HCT116 (cell line): ENCODE data around the gene PRRC2A. TPM values are rescaled to one million over a fixed set of nuclear protein-coding genes. Genes with fewer than 3 reads are reported as not detected.

Source experiments
- ATAC-seq: fragments of 200-7000 bp; cut with Tn5 transposase; 2 replicates; pipeline ENCODE4 v1.9.1; 2020; ENCODE audit warnings: mild to moderate bottlenecking, moderate library complexity
- BruUV-seq: library from RNA; stranded (reverse); fragments of 400-500 nt; replicated peaks from 2 replicates; lab custom pipeline; 2021; lab: Mats Ljungman, UMichigan
- CTCF ChIA-PET: fragments of 300-600 bp; sonication (Branson Sonifier 250); formaldehyde crosslinking; loops from one replicate; lab custom pipeline; 2021; ENCODE audit warnings: antibody characterized with exemption; lab: Charles Lee
- POLR2A ChIA-PET: fragments of 300-600, 350-600 bp; sonication (Branson Sonifier 250); formaldehyde crosslinking; loops from one replicate; lab custom pipeline; 2021; ENCODE audit warnings: antibody characterized with exemption; lab: Charles Lee
- RAD21 ChIA-PET, 2 experiments: fragments of 300-600 bp; sonication (Branson Sonifier 250); formaldehyde crosslinking; loops; one replicate each; lab custom pipeline; 2023; ENCODE audit warnings: low total read pairs in 2 of 2; ENCODE audit not compliant: uncharacterized antibody in 2 of 2, unreplicated experiment in 2 of 2, low non-redundant PET in 1 of 2; lab: Charles Lee
- DNase-seq: peaks from one replicate; pipeline ENCODE4 v3.0.0-alpha.2; 2010; ENCODE audit warnings: low read depth, low spot score
- H2AFZ ChIP-seq: fragments of 200-600 bp; shearing (Covaris generic), sonication (generic); 2 replicates; pipeline ENCODE4 v1.6.1; 2017; ENCODE audit warnings: low read depth, mixed run types, mixed read lengths, antibody characterized with exemption, low read length; ENCODE audit not compliant: poor library complexity, severe bottlenecking
- H3K27ac ChIP-seq: 2 replicates; pipeline ENCODE4 v1.5.1; 2012; ENCODE audit warnings: low read depth, low read length
- H3K27me3 ChIP-seq: fragments of 200-600 bp; sonication (generic); 2 replicates; pipeline ENCODE4 v1.6.1; 2016; ENCODE audit warnings: mixed run types, low read length, mixed read lengths; ENCODE audit not compliant: insufficient read depth
- H3K36me3 ChIP-seq, 2 experiments: fragments of 200-500 bp in 1 of 2; fragments of 200-600 bp in 1 of 2; sonication (Bioruptor generic) in 1 of 2; sonication (generic) in 1 of 2; 2 replicates each; pipeline versions ENCODE4 v1.5.1 to v1.6.1; 2014 to 2016; ENCODE audit warnings: low read length in 2 of 2, inconsistent platforms in 1 of 2, mixed read lengths in 1 of 2, mixed run types in 1 of 2; ENCODE audit not compliant: insufficient read depth in 2 of 2, control insufficient read depth in 1 of 2
- H3K4me1 ChIP-seq, 2 experiments: fragments of 200-600 bp in 1 of 2; sonication (generic) in 1 of 2; 2 replicates each; pipeline versions ENCODE4 v1.5.1 to v1.6.1; 2012 to 2017; ENCODE audit warnings: low read length in 2 of 2, inconsistent platforms in 1 of 2, mild to moderate bottlenecking in 1 of 2, mixed read lengths in 1 of 2, mixed run types in 1 of 2, moderate library complexity in 1 of 2; ENCODE audit not compliant: insufficient read depth in 2 of 2, control insufficient read depth in 1 of 2
- H3K4me2 ChIP-seq: fragments of 200-600 bp; sonication (generic); 2 replicates; pipeline ENCODE4 v1.6.1; 2017; ENCODE audit warnings: mixed run types, low read length, mixed read lengths
- H3K4me3 ChIP-seq, 2 experiments: fragments of 200-600 bp in 1 of 2; sonication (generic) in 1 of 2; replicated peaks in 1 of 2; 2 replicates each; pipeline ENCODE4 v1.5.1; 2011 to 2016; ENCODE audit warnings: low read length in 2 of 2, control low read depth in 1 of 2, low read depth in 1 of 2, mild to moderate bottlenecking in 1 of 2, mixed read lengths in 1 of 2, mixed run types in 1 of 2
- H3K79me2 ChIP-seq: fragments of 200-600 bp; sonication (generic); 2 replicates; pipeline ENCODE4 v1.6.1; 2017; ENCODE audit warnings: mild to moderate bottlenecking, mixed run types, low read length, moderate library complexity, mixed read lengths; ENCODE audit not compliant: insufficient read depth
- H3K9ac ChIP-seq: fragments of 200-600 bp; sonication (generic); 2 replicates; pipeline ENCODE4 v1.6.1; 2016; ENCODE audit warnings: low read length, mixed read lengths
- H3K9me2 ChIP-seq: fragments of 200-600 bp; sonication (generic), shearing (Covaris generic); 2 replicates; pipeline ENCODE4 v1.6.1; 2017; ENCODE audit warnings: mixed run types, mild to moderate bottlenecking, moderate library complexity; ENCODE audit not compliant: insufficient read depth
- H3K9me3 ChIP-seq, 2 experiments: fragments of 200-500 bp in 1 of 2; fragments of 200-600 bp in 1 of 2; sonication (Bioruptor generic) in 1 of 2; sonication (generic) in 1 of 2; 2 replicates each; pipeline ENCODE4 v1.6.1; 2014 to 2017; ENCODE audit warnings: low read length in 2 of 2, mixed read lengths in 2 of 2, inconsistent platforms in 1 of 2, low read depth in 1 of 2, mild to moderate bottlenecking in 1 of 2, mixed run types in 1 of 2, moderate library complexity in 1 of 2; ENCODE audit not compliant: control insufficient read depth in 1 of 2, insufficient read depth in 1 of 2
- H4K20me1 ChIP-seq: fragments of 200-600 bp; sonication (generic), shearing (Covaris generic); 2 replicates; pipeline ENCODE4 v1.6.1; 2017; ENCODE audit warnings: mixed run types, mild to moderate bottlenecking, moderate library complexity; ENCODE audit not compliant: insufficient read depth
- ATF3 ChIP-seq: IDR thresholded peaks from 2 replicates; pipeline ENCODE4 v1.6.1; 2012
- CEBPB ChIP-seq: IDR thresholded peaks from 2 replicates; pipeline ENCODE4 v1.6.1; 2012; ENCODE audit warnings: low read depth
- CTCF ChIP-seq, 3 experiments: fragments of 200-600 bp in 1 of 3; sonication (generic) in 1 of 3; IDR thresholded peaks in 2 of 3; conservative IDR thresholded peaks in 1 of 3; 2 replicates each; pipeline ENCODE4 v1.5.1; 2012 to 2017; ENCODE audit warnings: low read depth in 2 of 3, low read length in 2 of 3, antibody characterized with exemption in 1 of 3, borderline replicate concordance in 1 of 3, control low read depth in 1 of 3, mild to moderate bottlenecking in 1 of 3, mixed read lengths in 1 of 3, mixed run types in 1 of 3, moderate library complexity in 1 of 3; ENCODE audit not compliant: insufficient read depth in 1 of 3
- ELF1 ChIP-seq: IDR thresholded peaks from 2 replicates; pipeline ENCODE4 v1.6.1; 2012; ENCODE audit warnings: low read depth, borderline replicate concordance
- EZH2phosphoT487 ChIP-seq: fragments of 200-600 bp; IDR thresholded peaks from 2 replicates; pipeline ENCODE4 v1.6.1; 2018; ENCODE audit warnings: antibody characterized with exemption, borderline replicate concordance
- FOSL1 ChIP-seq: IDR thresholded peaks from 2 replicates; pipeline ENCODE4 v1.6.1; 2012; ENCODE audit warnings: low read depth
- MAX ChIP-seq: IDR thresholded peaks from 2 replicates; pipeline ENCODE4 v1.6.1; 2012
- POLR2A ChIP-seq: IDR thresholded peaks from 2 replicates; pipeline ENCODE4 v1.7.0; 2011; ENCODE audit warnings: borderline replicate concordance; ENCODE audit not compliant: insufficient read depth, insufficient read length; ENCODE audit errors: extremely low read depth
- POLR2AphosphoS5 ChIP-seq: IDR thresholded peaks from 2 replicates; pipeline ENCODE4 v1.6.1; 2011; ENCODE audit warnings: mild to moderate bottlenecking, low read depth, low read length, moderate library complexity
- REST ChIP-seq: IDR thresholded peaks from 2 replicates; pipeline ENCODE4 v1.6.1; 2012; ENCODE audit warnings: low read depth
- SIN3A ChIP-seq: IDR thresholded peaks from 2 replicates; pipeline ENCODE4 v1.6.1; 2012; ENCODE audit warnings: low read depth
- SP1 ChIP-seq: IDR thresholded peaks from 2 replicates; pipeline ENCODE4 v1.6.1; 2012; ENCODE audit warnings: low read depth
- SRF ChIP-seq: IDR thresholded peaks from 2 replicates; pipeline ENCODE4 v1.6.1; 2012; ENCODE audit warnings: low read depth
- TCF7L2 ChIP-seq: IDR thresholded peaks from 2 replicates; pipeline ENCODE4 v1.7.0; 2011; ENCODE audit warnings: borderline replicate concordance, inconsistent platforms; ENCODE audit not compliant: insufficient read depth, insufficient read length; ENCODE audit errors: extremely low read depth
- ZNF274 ChIP-seq: fragments of 200-500 bp; sonication (Bioruptor generic); IDR thresholded peaks from 2 replicates; pipeline ENCODE4 v1.6.1; 2014; ENCODE audit warnings: mild to moderate bottlenecking, low read depth, low read length, inconsistent platforms
- intact Hi-C: fragments of 100-400 bp; cut with micrococcal nuclease; formaldehyde crosslinking; loops from 2 replicates; pipeline ENCODE4 v1.10.0; 2022
- total RNA-seq: library from RNA; stranded (reverse); gene quantifications from one replicate; pipeline ENCODE4 v1.2.1, GENCODE V29; 2021; ENCODE audit not compliant: unreplicated experiment
- TF ChIP-seq, protein P1 (sequence below): IDR thresholded peaks from 2 replicates; pipeline ENCODE4 v1.6.1; 2011; ENCODE audit warnings: mild to moderate bottlenecking, low read length, moderate library complexity; ENCODE audit not compliant: insufficient replicate concordance; ENCODE audit errors: extremely low read depth

Gene PRRC2A
- total RNA-seq, 1 experiment from 2014 or later: 250 TPM

GRCh38 chr6:31639043-31639442, 18.5 kb downstream of the PRRC2A start:
- Histone ChIP-seq H4K20me1 (no peaks in the 10 kb centered on the region), H3K79me2 (peaks cover 7% of the 10 kb centered on the region; the same call in 1 of the 2 replicates), H3K9ac (no peak overlapping the region), H3K4me3 (no peak overlapping the region), H3K27me3 (no peaks in the 10 kb centered on the region), H2AFZ (no peak overlapping the region), H3K36me3 (peaks cover 50 to 63% of the 10 kb centered on the region in 2 experiments; a peak in 3 of 4 replicates), H3K4me1 (no peaks in the 10 kb centered on the region), H3K4me2 (no peak overlapping the region), H3K9me3 (no peaks in the 10 kb centered on the region), H3K9me2 (no peaks in the 10 kb centered on the region), H3K27ac (no peak overlapping the region)
- ChIA-PET RAD21 (no interaction called here), CTCF (interaction anchor here (1.4 kb wide), 1 partner anchor 131 kb away, joined by 5 read pairs; no protein-coding TSS in a partner anchor), POLR2A (interaction anchor here (0.8 to 1.7 kb wide), 5 partner anchors 13 to 262 kb away, joined by 3 to 13 read pairs (median 4); partner anchors contain the start of gene BAG6)
- no peak for ATAC-seq
- TF ChIP-seq POLR2A (no peak), SRF (no peak), SP1 (no peak), TCF7L2 (no peak), ATF3 (no peak), EZH2phosphoT487 (no peak), FOSL1 (no peak), CEBPB (no peak), POLR2AphosphoS5 (no peak), CTCF (IDR thresholded peaks at IDR 0.05 in 2 of 3, conservative IDR thresholded peaks at IDR 0.05 in 1 of 3; ENCODE audit: borderline replicate concordance in 1 of 3, insufficient read depth in 1 of 3, low read depth in 2 of 3, low read length in 2 of 3) (no peak), ZNF274 (no peak), ELF1 (no peak), REST (no peak), MAX (no peak), SIN3A (no peak)
- TF ChIP-seq, protein P1, sequence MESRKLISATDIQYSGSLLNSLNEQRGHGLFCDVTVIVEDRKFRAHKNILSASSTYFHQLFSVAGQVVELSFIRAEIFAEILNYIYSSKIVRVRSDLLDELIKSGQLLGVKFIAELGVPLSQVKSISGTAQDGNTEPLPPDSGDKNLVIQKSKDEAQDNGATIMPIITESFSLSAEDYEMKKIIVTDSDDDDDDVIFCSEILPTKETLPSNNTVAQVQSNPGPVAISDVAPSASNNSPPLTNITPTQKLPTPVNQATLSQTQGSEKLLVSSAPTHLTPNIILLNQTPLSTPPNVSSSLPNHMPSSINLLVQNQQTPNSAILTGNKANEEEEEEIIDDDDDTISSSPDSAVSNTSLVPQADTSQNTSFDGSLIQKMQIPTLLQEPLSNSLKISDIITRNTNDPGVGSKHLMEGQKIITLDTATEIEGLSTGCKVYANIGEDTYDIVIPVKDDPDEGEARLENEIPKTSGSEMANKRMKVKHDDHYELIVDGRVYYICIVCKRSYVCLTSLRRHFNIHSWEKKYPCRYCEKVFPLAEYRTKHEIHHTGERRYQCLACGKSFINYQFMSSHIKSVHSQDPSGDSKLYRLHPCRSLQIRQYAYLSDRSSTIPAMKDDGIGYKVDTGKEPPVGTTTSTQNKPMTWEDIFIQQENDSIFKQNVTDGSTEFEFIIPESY: no peak
- intact Hi-C loops: no loop called here
- no peak for DNase-seq
- no TSS peak for BruUV-seq
